ENCODE results near the gene PRXL2A.

PRXL2A gene

GRCh38 chr10:80468806-80469421, 60.6 kb downstream of the PRXL2A start:
- no peak for ATAC-seq
- TF ChIP-seq ESRRG (CRISPR knock-in tag; IDR thresholded peaks at IDR 0.05), result no peak
- TF ChIP-seq ZNF70 (CRISPR knock-in tag; IDR thresholded peaks at IDR 0.05), result no peak
- TF ChIP-seq CSRNP3 (CRISPR knock-in tag; IDR thresholded peaks at IDR 0.05), result no peak
- TF ChIP-seq GLIS3 (CRISPR knock-in tag; IDR thresholded peaks at IDR 0.05), result no peak
- TF ChIP-seq POU6F1 (CRISPR knock-in tag; IDR thresholded peaks at IDR 0.05; ENCODE audit: borderline replicate concordance, low read depth), result no peak
- no peak for TF ChIP-seq RARB (CRISPR knock-in tag; IDR thresholded peaks at IDR 0.05)
- TF ChIP-seq PATZ1 (CRISPR knock-in tag; IDR thresholded peaks at IDR 0.05; ENCODE audit: borderline replicate concordance), result no peak

GRCh38 chr10:80470266-80470665, 61.9 kb downstream of the PRXL2A start:
- no peak for TF ChIP-seq BACH2 (CRISPR knock-in tag; IDR thresholded peaks at IDR 0.05; ENCODE audit: borderline replicate concordance)
- TF ChIP-seq TOX (CRISPR knock-in tag; IDR thresholded peaks at IDR 0.05; ENCODE audit: borderline replicate concordance), result no peak
- no peak for TF ChIP-seq GLIS3 (CRISPR knock-in tag; IDR thresholded peaks at IDR 0.05)
- TF ChIP-seq ARNTL (CRISPR knock-in tag; IDR thresholded peaks at IDR 0.05; ENCODE audit: borderline replicate concordance, low read depth), result no peak
- TF ChIP-seq ESRRG (CRISPR knock-in tag; IDR thresholded peaks at IDR 0.05), result no peak
- no peak for TF ChIP-seq TCF4 (CRISPR knock-in tag; IDR thresholded peaks at IDR 0.05; ENCODE audit: borderline replicate concordance)
- TF ChIP-seq PPARA (CRISPR knock-in tag; IDR thresholded peaks at IDR 0.05; ENCODE audit: borderline replicate concordance), result no peak
- TF ChIP-seq CSRNP3 (CRISPR knock-in tag; IDR thresholded peaks at IDR 0.05), result no peak
- no peak for TF ChIP-seq RARB (CRISPR knock-in tag; IDR thresholded peaks at IDR 0.05)
- TF ChIP-seq ZNF565 (CRISPR knock-in tag; conservative IDR thresholded peaks at IDR 0.05; ENCODE audit: low read depth), result no peak
- TF ChIP-seq TSHZ2 (CRISPR knock-in tag; IDR thresholded peaks at IDR 0.05), result no peak
- no peak for TF ChIP-seq PATZ1 (CRISPR knock-in tag; IDR thresholded peaks at IDR 0.05; ENCODE audit: borderline replicate concordance)
- no peak for TF ChIP-seq CSDC2 (CRISPR knock-in tag; IDR thresholded peaks at IDR 0.05)
- TF ChIP-seq CREB5 (CRISPR knock-in tag; IDR thresholded peaks at IDR 0.05; ENCODE audit: low read depth), result no peak
- no peak for TF ChIP-seq ZFP3 (CRISPR knock-in tag; IDR thresholded peaks at IDR 0.05)
- TF ChIP-seq ZNF70 (CRISPR knock-in tag; IDR thresholded peaks at IDR 0.05), result no peak
- no peak for TF ChIP-seq ZFP30 (CRISPR knock-in tag; IDR thresholded peaks at IDR 0.05)
- ATAC-seq, result no peak
